Right renal pelvis (tissue), 4 donors: ENCODE results near the gene BCL6B. TPM values are rescaled to one million over a fixed set of nuclear protein-coding genes. Genes with fewer than 3 reads are reported as not detected.

ENCODE experiments used
- DNase-seq, 4 donors: peaks; one replicate each; pipeline ENCODE4 v3.0.0-alpha.2; 2013; ENCODE audit warnings: low read depth in 4 of 4, low spot score in 3 of 4, missing footprints in 1 of 4
- polyA plus RNA-seq, 4 donors: library from polyadenylated mRNA; unstranded; fragments of 120-200 nt; gene quantifications; one replicate each; pipeline ENCODE4 v1.2.1, GENCODE V29; 2013; ENCODE audit not compliant: insufficient read length in 4 of 4

The BCL6B gene
- polyA plus RNA-seq, 4 donors: 25.7 to 30.7 (median 28.3) TPM

DNA sequence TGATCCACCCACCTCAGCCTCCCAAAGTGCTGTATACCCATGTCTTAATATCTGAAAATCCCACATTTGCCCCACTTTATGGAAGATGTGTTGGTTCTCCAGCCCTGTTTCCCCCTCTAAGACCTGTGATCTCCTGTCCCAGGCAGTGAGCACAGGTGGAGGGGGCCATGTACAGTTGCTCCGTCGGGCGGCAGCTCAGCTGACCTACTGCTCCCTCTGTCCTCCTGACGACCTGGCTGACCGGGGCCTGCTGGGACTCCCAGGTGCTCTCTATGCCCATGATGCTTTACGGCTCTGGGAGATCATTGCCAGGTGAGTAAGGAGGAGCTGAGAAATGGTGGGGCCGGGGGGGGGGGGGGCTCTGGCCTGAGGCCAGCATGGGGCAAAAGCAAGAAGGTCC is 17.1 kb upstream of the BCL6B start:
- DNase-seq: no peak

DNA sequence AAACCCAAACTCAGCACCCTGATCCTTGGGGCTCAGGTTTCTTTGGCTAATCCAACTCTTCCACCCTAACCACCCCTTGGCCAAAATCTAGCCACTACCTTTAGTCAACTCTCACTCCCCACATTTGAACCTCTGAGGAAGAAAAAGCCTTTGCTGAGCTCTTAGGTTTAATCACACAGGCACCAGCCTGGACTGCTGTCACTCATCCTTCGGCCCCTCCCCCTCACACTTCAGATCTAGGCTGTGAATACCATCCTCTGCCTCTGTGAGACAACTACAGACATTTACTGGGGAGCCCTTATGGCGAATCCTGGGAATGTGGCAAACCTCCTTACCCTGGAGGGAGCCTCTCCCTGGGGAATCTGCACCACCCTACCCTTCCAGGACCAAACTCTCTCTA is 15.7 kb upstream of the BCL6B start:
- no peak for DNase-seq

- no peak for DNase-seq
Measured at GRCh38 chr17:7010523-7010922, 12.3 kb upstream of the BCL6B start.

DNA sequence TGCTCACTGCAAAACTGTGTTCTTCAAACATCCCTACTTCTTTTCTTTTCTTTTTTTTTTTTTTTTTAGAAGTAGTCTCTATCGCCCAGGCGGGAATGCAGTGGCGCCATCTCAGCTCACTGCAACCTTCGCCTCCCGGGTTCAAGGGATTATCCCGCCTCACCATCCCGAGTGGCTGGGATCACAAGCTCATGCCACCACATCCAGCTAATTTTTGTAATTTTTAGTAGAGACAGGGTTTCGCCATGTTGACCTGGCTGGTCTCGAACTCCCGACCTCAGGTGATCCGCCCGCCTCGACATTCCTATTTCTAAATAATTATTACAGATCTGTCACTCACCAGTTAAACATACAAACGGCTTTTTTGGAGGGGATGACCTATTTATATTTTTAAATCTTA is 11.4 kb upstream of the BCL6B start:
- no peak for DNase-seq

- DNase-seq: no peak
Measured at GRCh38 chr17:7011942-7012254, 11.0 kb upstream of the BCL6B start.

DNA sequence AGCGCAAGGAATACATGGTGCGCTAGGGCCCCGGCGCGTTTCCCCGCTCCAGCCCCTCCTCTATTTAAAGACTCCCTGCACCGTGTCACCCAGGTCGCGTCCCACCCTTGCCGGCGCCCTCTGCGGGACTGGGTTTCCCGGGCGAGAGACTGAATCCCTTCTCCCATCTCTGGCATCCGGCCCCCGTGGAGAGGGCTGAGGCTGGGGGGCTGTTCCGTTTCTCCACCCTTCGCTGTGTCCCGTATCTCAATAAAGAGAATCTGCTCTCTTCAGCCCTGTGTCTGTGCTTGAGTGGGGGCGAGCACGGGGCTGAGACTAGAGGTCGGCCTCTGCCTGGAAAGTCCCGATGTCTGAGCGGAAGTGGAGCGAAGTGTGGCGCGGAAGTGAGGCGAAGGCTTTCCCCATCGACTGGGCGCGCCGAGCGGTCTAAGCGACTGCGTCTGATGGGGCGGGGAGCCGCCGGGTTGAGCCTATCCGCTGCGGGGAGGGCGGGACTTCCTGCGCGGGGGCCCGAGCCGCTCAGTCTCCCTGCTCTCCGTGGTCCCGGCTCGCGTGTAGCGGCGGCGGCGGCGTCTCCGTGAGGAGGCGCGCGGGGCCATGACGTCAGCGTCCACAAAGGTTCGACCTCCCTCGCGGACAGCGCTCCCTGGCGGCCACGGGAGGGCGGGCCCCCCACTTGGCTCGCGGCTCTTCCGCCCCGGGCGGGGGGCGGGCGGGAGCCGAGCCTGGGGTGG is 8.4 kb upstream of the BCL6B start:
- DNase-seq: peak; percentile 87 to 89 (median 88)

DNA sequence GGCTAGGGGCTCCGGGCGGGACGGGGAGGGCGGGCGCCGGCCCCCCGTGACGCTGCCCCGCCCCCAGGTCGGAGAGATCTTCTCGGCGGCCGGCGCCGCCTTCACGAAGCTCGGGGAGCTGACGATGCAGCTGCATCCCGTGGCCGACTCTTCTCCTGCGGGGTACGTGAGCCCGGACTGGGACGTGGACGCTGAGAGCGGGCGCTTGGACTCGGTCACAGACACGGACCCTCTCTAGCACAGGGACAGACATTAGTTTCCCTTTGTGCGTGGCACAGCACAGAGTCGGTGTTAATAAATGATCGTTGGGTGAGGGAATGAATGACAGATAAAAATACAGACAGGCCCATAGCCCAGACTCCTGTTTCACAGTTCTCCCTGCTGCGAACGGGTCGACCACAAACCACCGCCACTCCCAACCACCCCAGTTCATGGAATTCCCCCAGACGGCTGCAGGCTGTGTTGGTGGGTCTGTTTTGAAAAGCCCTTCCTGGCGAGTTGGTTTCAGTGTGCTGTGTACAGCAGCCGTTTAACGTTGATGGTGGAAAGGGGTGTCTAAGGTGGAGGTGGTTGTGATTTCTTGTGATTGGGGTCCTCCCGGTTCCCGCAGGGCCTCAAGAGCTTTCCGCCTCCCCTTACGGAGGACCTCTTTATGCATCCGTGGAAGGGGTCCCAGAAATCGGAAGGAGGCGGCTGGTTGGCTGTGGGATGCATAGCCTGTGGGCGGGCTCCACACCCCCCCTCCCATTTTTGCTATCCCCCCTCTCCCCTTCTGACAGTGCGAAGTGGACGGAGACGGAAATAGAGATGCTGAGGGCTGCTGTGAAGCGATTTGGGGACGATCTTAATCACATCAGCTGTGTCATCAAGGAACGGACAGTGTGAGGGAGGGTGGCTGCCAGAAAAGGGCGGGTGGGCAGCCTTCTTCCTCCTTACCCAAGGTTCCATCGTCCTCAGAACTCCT is 7.6 kb upstream of the BCL6B start:
- DNase-seq: no peak

- DNase-seq: no peak
Measured at GRCh38 chr17:7016418-7016817, 6.4 kb upstream of the BCL6B start.

DNA sequence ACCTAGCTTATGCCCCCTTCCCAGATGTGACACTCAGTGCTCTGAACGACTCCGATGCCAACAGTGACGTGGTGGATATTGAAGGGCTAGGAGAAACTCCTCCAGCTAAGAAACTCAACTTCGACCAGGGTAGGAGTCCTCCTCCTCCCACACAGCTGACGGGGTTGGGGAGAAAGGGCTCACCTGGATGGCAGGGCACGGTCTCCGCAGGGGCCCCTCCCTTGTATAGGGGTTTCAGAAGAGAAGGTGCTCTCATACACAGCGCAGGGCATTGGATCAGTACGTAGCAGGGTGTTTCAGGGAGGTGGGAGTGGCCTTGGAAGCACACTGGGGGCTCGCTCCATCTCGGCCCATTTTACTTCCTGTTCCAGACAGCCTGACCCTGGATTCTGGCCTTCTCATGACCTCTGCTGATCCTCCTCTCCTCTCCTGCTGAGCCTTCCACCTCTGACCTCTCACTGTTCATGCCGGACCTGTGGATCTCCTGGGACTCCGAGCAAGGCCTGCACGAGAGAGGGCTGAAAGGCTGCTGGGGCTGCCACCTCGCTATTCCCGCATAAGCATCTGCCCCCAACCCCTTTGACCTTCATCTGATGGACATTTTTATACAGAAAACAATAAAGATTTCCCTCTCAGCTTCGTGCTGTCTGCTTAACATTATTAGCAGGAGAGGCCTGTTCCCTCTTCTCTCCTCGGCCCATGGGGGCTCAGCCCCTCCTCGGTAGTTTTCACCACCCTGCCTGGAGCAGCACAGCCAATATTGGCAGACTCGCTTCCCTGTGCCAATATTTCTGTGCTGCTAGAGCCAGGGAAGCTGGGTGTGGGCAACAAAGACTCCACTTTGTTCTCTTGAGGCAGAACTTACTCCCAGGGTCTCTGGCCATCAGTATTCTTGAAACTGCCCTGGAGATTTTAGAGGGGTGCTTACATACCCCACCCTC is 5.7 kb upstream of the BCL6B start:
- DNase-seq: no peak

- no peak for DNase-seq
Measured at GRCh38 chr17:7017827-7018200, 5.0 kb upstream of the BCL6B start.

DNA sequence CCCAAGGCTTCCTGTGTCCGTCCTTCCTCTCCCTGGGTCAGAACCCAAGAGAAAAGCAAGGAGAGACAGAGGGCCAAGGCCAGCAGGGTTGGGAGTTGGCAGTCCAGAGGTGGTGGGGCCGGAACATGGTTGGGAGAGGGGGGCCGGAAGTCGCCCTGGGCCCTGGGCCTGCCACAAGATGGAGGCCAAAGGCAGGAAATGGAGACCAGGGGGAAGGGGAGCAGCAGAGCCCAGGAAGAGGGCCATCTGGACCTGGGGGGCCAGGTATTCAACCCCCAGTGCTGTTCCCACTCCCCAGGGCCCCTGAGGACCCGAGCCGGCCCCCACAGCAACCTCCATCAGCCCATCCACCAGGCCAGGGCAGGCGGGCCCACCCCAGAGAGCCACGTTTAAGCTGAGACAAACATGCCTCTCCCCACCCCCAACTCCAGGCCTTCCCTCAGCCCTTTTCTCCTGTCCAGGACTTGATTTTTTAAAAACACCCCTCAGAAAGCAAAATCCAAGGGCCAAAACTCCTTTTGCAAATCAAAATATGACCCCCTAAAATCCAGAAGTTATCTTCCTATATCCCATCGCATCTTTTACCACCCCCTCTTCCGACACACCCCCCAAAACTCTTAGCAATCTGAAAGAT is 4.4 kb upstream of the BCL6B start:
- DNase-seq: no peak

GRCh38 chr17:7019367-7019766 is 3.5 kb upstream of the BCL6B start:
- DNase-seq: no peak

DNA sequence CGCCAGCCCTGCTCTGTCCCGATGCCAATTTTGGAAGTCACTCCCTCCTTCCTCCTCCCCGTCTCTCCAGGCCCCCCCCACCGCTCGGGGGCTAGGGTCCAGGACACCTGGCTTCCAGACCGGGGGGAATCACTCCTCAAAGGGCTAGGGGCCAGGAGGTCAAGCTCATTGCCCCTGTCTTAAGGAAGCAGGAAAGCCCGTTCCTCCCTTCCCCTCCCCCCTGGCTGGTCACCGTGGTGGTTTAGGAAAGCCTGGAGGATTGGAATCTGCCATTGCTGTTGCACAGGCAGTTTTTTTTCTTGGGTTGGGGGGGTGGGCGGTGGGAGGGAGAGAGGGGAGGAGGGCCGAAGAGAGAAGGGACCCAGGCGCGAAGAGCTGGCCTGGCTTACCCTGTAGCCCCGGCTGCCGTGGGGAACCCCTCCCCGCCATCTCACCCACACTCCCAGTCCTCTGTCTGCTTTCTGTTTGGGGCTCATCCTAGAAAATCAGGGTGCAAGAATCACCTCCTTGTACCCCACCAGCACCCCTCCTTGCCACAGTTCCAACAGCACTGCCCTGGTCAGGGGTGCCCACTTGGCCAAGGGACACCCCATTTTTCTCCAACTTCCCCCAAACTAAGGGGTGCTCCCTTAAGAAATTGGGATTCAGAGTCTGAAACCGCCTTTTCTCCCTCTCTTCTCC is 2.9 kb upstream of the BCL6B start:
- DNase-seq: no peak

GRCh38 chr17:7020894-7021664 is 1.8 kb upstream of the BCL6B start:
- DNase-seq: no peak

GRCh38 chr17:7021993-7022778 is 664 bp upstream of the BCL6B start:
- no peak for DNase-seq

DNA sequence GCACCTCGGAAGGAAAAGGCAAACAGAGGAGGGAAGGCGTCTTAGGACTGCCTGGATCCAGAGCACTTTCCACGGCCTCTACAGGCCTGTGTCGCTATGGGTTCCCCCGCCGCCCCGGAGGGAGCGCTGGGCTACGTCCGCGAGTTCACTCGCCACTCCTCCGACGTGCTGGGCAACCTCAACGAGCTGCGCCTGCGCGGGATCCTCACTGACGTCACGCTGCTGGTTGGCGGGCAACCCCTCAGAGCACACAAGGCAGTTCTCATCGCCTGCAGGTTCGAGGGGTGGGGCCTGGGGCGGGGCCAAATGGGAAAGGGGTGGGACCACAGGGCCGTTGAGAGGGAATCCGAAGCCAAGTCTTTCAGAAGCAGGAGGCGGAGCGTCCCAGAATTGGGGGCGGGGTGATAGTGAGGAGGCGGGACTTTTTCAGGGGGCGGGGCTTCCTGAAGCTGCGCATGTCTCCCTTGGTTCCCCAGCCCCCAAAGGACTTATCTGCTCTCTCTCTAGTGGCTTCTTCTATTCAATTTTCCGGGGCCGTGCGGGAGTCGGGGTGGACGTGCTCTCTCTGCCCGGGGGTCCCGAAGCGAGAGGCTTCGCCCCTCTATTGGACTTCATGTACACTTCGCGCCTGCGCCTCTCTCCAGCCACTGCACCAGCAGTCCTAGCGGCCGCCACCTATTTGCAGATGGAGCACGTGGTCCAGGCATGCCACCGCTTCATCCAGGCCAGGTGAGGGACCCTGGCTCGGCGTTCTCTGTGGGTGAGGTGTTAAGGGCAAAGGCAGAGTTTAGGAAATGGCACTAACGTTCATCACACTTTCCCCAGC is 939 bp downstream of the BCL6B start:
- DNase-seq: no peak

DNA sequence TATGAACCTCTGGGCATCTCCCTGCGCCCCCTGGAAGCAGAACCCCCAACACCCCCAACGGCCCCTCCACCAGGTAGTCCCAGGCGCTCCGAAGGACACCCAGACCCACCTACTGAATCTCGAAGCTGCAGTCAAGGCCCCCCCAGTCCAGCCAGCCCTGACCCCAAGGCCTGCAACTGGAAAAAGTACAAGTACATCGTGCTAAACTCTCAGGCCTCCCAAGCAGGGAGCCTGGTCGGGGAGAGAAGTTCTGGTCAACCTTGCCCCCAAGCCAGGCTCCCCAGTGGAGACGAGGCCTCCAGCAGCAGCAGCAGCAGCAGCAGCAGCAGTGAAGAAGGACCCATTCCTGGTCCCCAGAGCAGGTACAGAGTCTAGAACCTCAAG is 1.5 kb downstream of the BCL6B start:
- no peak for DNase-seq

GRCh38 chr17:7025245-7025644 is 2.4 kb downstream of the BCL6B start:
- no peak for DNase-seq
